ENCODE data around the gene GNPAT. TPM values are rescaled to one million over a fixed set of nuclear protein-coding genes. Genes with fewer than 3 reads are reported as not detected.

GNPAT gene
- polyA plus RNA-seq, 3 donors, result 64.2 to 67.6 (median 65.6) TPM

DNA sequence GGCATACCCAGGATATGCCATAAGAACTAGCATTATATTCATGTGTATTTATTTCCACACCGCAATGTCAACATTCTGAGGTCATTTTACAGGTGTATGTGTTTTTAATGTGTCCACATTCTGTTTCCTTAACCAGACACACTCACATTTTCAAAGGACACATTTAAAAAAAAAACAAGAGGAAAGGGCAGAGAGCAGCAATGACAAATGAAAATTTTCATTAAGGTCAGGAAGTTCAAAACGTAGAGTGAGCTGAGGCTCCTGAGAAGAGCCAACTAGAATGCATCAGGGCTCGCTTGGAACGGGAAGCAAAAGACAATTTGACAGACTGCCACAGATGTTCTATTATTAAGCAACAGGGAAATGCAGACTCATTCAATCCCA is 4.8 kb upstream of the GNPAT start:
- DNase-seq, result no peak

DNA sequence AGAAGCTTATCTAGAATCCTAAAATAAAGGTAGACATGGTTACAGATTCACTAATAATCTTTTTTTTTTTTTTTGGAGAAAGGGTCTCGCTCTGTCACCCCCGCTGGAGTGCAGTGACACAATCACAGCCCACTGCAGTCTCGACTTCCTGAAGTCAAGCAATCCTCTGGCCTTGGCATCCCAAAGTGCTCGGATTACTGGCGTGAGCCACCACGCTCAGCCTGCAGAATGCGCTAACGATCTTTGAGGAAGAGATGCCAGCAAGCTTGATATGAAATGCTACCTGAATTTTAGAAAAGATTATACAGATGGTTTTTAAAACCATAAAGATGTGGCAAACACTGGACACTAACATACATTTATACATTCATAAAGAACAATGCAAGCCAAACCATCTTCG is 4.1 kb upstream of the GNPAT start:
- DNase-seq, result no peak

DNA sequence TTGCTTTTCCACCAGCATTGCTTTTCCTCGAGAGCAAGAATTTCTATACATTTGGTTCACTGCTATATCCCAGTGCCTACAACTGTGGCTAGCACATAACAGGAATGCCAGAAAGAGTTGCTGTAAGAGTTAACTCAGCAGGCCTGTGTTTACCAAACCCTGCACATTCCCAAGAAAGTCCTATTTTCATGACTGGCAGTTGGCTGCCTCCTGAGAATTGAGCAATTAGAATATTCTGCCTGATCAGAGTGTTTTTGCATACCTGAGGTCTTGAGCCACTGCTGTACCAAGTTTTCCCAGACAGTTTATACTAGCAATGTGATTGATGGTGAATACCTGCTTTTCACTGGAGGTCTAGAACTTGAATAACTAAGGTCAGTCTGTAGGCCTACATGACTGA is 2.7 kb upstream of the GNPAT start:
- DNase-seq, result no peak

DNA sequence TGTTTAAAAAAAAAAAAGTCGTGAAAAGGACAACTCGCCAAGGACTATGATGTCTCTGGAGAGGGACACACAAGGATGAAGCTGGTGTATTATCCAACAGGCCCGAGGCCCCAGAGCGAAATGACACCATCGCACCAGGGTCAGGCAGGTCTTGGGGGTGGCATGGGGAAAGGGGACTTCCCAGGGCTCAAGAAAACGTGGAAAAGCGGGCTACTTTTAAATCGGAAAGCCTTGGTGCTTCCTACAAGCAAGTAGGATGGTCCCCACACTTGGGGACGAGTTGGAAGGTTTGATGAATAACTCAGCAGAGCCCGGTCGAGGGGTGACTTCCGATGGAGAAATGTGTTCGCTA is 505 bp upstream of the GNPAT start:
- no peak for DNase-seq

DNA sequence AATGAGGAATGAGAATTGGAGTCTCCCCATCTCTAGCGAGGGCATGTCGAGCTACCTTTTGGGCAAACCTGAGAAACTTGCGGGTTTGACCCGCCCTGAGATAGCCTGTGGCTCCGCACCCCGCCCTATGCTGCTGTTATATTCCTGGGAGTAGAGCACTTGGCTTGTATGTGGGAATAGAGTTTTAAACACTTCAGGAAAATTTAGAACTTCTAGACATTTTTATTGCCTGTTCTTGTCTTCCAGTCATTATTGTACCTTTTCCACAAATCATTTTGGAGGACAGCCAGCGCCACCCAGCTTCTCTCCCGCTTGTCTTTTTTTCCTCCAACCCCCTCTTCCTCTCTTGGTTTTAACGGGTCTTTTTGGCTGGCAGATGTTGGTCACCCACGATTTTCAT is 738 bp downstream of the GNPAT start:
- DNase-seq, result peak; percentile 22

DNA sequence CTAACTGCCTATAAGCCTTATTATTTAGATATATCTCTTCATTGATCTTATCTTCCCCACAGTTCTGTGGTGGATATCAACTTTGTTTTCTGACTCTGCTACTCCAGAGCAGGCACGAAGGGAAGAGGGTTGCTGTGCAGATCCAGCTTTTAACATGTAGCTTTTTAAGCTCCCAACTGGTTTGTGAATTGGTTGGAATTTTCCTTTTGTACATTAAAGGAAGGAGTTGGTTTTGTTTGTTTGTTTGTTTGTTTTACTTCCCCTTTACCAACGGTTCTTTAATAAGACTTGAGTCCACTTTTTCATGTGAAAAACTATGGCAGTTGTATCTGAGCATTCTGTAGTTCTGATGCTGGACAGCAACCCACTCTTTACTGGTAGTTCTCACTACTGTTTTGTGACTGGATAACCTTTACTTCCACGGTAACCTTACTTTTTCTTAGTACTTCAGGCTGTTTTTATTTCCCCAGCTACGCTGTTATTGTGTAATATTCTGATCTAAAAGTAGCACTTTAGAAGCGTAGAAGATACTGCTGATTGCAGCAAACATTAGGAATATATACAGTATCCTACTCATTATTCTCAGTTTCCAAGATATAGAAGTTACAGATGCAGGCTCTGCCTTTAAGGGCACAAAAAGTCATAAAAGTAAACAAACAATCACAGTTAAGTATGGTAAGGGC is 1.6 kb downstream of the GNPAT start:
- DNase-seq, result no peak

DNA sequence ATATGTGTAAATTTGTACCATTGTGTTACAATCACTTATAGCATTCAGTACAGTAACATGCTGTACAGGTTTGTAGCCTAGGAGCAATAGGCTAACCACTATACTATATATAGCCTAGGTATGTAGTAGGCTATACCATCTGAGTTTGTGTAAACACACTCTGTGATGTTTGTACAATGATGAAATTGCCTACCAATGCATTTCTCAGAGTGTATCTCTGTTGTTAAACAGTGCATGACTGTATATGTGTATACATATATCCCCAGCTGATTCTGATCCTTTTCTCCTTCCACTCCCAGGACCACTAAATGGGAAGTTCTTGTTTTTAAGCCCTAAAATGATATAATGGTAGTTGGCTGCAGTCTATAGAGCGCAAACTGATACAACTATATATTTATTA is 7.8 kb downstream of the GNPAT start:
- DNase-seq, result no peak

DNA sequence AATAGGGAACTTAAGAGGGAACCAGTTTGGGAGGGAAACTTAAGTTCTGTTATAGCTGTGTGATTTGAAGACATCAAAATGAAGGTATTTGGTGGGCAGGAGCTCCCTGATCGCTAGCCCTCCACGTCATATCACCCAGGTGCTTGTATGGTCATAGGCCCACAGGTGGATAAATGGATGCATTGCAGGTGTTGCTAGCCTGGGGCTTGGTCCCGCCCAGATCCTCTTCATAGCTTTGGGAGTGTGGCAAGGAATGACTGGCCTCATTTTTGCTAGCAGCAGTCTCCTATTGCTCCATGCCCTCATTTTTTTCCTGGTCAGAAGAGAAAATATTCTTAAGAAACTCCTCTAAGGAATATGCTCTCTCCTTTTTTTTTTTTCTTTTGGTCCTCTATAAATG is 11.3 kb downstream of the GNPAT start:
- no peak for DNase-seq

DNA sequence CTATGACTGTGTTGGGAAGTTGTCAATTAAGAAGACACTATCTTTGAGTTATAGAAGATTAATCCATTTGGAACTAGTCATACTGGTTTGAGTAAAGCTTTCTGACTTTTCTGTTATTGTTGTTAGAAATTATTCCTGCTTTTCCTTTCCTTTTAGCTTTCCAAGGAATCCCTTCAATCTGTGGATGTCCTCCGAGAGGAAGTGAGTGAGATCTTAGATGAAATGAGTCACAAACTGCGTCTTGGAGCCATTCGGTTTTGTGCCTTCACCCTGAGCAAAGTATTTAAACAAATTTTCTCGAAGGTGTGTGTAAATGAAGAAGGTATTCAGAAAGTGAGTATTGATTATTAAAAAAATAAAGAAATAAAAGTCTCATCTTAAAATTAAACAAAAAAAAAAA is 19.3 kb downstream of the GNPAT start:
- no peak for DNase-seq

DNA sequence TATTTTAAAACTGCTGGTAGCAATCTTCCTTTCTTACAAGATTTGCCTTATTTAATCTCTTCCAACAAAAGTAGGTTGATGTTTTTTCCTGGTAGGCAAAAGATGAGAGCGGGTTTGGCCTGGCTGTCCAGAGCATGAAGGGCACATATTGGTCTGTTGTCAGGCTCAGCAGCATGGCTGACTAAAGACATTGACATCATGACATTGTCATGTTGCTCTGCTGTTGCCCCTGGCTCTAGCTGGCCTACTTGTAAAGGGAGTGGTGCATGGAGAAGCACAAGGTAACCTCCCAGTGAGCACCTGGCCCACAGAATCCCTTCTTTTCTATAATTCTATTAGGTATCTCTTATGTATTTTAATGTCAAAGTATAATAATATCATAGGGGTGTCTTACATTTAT is 23.6 kb downstream of the GNPAT start:
- DNase-seq, result no peak

DNA sequence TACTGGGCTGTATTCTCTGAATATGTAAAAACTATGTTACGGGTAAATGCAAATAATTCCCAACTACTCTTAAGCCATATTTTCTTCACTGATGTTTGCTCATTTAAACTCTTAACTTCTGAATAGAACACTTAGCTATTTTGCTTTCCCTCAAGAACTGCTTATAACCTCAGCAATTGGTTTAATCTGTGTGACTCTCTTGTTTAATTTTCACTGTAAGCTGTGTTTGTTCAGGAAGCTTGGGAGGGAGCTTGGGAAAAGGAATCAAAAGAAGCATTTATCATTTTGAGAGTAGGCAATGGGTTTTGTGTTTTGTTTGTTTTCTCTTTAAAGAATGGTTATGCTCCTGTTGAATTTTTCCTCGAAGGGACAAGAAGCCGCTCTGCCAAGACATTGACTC is 24.4 kb downstream of the GNPAT start:
- no peak for DNase-seq

DNA sequence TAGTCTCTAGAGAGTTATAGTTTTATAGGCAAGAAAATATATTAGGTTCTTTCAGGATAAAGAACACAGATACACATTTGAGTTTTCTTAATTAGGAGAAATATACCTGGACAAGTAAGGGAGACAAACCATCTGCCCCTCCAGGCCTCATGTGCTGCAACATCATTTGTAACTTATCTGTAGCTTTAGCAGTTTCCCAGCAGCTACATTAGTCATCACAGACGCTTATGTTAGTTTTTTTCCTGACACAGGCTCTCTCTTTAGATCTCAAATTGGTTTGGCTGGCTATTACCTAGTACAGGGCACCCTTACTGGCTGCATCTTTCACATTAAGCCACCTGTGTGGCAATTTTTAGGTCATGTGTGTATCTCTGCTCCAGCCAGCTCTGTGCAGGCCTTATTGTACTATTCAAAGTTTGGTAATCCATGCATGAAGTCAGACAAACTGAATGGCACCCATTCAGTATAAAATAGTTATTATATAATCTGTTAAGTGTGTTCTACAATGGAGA is 25.9 kb downstream of the GNPAT start:
- no peak for DNase-seq

DNA sequence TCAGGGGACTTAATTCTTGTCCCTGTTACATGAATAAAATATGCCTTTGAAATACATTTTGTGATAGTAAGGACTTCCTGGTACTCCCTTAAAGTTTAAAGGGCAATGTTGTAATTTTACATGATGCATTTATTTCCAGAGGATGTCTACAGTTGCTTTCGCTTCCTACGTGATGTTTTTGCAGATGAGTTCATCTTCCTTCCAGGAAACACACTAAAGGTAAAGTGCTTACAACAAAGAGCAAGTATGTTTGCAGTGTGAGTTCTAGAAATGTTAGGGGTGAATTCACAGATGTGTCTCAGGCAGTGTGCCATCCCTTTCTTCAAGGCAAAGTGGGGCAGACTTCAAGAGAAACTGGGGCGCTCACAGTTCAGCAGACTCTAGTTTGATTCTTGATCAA is 31.2 kb downstream of the GNPAT start:
- no peak for DNase-seq

DNA sequence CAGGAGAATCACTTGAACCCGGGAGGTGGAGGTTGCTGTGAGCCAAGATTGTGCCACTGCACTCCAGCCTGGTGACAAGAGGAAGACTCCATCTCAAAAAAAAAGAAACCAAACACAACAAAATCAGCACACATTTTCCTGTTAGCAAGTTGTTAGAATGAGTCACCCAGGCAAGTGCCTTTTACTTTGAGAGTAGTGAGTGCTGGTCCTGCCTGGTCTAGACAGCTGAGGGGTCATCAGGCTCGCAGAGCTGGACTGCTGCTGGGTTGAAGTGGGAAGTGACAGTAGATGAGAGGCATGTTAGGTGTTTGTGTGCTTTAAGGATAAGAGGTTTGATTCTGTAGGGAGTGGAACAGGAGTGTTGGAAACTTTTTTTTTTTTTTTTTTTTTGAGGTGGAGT is 31.9 kb downstream of the GNPAT start:
- no peak for DNase-seq

DNA sequence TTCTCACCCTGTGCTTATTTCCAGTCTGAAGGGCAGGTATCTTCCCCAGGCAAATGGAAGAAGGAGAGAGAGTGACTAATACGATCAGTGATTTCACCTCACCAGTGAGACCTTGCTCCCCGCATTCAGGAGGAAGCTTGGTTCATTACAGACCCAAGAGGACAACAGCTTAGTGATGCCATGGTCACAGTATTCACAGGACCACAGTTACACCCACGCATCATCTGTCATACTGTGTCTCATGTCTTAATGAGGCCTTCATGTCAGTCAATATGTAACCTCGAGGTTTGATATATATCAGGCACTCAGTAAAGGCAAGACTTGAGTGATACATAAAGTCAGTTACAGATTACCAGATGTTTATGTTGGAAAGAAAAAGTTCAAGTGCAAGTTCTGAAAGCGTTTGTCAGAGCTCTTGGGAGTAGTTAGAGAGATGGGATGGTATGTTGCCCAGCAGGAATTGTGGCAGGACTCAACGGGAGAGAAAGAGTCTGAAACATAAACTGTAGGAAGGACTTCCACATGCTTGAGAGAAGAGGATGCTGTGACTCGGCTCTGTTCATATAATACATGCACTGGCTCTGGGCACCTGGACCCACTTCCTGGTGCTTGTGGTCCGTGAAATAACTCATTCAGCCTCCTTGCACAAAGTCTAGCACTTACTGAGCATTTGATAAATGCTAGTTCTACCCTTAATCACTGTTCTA is 33.3 kb downstream of the GNPAT start:
- no peak for DNase-seq

DNA sequence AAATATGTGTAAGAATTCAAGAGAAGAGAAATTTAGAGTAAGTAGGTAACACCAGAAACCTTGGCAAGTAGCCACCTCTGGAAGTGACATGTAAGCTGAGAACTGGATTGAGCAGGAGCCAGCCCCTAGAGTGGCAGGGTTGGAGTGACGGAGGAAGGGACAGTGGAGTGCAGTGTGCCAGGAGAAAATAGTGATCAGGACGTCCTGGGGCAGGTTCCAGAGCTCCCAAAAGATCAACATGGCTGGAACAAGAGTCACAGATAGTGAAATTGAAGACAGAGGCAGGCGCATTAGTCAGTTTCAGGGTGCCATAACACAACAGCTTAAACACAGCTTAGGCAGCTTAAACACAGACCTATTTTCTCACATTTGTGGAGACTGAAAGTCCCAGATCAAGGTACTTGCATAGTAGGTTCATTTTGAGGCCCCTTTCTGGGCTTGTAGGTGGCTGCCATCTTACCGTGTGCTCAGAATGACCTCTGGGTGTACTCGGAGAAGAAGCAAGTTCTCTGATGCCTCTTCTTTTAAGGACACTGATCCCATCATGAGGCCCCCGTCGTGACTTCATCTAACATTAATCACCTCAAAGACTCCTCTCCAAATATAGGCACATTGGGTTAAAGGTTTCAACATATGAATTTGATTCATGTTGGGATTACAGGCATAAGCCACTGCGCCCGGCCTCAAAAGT is 37.2 kb downstream of the GNPAT start:
- no peak for DNase-seq

DNA sequence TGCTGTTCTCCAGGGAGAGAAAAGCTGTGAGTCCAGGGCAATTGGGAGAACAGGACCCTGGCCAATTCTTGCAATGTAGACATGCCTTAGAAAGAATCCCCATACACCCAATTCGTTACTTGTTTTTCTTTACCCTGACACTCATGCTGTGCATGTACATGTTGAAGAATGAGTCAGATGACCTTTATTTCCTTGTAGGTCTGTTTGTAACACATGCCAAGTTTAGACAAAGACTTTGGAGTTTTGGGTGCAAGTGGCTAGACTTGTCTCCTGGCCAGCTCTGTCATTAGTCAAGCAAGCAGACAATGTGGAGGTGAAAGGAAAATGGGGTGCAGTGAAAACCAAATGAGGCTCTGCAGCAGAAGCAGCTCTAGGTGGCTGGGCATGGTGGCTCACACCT is 38.1 kb downstream of the GNPAT start:
- no peak for DNase-seq

DNA sequence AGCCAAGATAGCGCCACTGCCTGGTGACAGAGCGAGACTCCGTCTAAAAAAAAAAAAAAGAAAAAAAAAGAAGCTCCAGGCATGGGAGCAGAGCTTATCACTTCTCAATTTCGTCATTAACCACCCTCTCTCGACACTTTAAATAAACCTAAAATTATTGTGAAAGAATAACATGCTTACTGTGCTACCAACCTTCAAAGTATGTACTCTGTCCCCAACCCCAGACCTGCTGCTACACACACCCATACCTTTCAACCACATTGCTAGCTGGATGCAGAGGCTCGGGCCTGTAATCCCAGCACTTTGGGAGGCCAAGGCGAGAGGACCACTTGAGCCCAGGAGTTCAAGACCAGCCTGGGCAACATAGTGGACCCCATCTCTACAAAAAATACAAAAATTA is 38.7 kb downstream of the GNPAT start:
- DNase-seq, result no peak

DNA sequence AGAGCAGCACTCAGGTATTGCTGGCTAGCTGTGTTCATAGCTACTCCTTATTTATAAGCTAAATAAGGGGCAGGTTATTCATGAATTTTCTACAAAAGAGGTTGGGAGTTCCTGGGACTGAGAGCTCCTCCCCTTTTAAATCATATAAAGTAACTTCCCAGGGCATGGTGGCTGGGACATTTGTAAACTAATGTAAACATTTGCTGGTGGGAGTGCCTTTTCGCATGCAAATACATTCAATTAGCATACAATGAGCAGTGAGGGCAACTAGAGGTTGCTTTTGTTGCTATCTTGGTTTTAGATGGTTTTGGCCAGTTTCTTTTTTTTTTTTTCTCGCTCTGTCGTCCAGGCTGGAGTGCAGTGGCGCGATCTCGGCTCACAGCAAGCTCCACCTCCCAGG is 43.4 kb downstream of the GNPAT start:
- no peak for DNase-seq

DNA sequence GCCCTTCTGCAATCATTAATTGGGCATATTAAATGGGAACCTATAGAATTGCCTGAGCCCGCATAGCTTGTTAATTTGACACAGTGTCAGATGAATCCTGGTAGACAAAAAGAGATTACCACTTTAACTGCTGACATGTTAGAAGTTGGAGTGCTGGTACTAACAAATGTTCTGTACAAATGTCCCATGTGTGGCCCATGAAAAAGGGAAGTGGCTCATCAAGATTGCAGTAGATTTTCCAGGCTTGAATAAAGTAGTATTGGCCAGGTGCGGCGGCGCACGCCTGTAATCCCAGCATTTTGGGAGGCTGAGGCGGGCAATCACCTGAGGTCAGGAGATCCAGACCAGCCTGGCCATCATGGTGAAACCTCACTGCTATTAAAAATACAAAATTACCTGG is 45.6 kb downstream of the GNPAT start:
- DNase-seq, result no peak

DNA sequence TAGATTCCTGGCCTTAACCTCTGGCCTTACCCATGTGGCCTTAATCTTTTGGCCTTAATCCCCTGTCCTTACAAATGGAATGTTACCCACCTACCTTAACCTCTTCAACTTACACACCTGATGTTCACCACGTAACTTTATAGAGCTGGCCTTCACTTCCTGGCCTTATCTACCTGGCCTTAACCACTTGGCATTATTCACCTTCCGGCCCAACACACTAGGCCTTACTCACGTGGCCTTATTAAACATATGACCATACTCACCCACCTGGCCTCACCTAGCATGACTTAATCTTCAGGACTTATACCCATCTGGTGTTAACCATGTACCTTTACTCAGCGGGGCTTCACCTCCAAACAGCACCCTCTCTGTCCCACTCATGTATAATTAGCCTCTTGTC is 54.9 kb downstream of the GNPAT start:
- DNase-seq, result no peak

DNA sequence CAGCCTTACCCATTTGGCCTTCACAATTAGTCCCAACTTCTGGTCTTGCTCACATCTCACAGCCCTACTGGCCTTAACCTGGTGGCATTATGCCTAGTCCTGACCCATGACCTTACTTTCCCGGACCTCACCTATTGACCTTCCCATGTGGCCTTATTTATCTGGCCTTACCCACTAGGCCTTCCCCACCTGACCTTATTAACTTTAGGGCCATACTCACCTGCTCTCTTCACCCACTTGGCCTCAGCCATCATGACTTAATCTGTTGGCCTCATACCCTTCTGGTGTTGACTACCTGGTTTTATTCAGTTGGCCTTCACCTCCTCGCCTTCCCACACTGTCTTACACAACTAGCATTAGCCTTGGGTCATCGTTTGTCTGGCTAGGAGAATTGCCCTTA is 61.0 kb downstream of the GNPAT start:
- no peak for DNase-seq

DNA sequence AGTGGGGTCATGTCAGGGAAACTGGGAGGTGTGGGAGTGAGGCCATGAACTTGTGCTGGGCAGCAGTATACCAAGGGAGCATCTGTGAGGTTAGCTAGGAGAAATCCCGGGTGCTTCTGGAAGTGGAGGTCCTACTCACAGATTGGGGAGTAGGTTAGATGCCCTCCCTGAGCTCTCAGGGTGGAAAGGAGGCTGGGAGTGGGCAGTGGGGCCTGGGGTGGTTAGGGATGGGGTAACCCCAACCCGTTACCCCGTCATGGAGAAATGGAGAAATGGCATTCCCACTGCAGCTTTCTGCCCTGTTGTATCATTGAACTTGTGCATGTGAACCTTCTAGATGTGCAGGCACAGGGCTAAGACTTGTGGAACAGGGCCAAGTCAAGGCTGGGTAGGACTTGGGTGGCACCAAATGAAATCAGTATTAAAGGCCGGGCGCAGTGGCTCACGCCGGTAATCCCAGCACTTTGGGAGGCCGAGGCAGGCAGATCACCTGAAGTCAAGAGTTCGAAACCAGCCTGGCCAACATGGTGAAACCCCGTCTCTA is 69.5 kb downstream of the GNPAT start:
- no peak for DNase-seq

Data from renal pelvis (tissue), 4 donors.